NCI-H187 (cell line): Measurements from ENCODE around the gene GJE1.
A peak's percentile ranks its signal among the peaks of the same experiment; 100 is the strongest.
"Not testable (repeated sequence)": the region's sequence is repeated elsewhere in the genome, so short reads cannot be mapped to it uniquely, and the experiment has no call there.

Experiments used
- DNase-seq, 2 experiments: peaks; one replicate each; lab custom pipeline; 2025; lab: John Stamatoyannopoulos, UW

The GJE1 gene, protein sequence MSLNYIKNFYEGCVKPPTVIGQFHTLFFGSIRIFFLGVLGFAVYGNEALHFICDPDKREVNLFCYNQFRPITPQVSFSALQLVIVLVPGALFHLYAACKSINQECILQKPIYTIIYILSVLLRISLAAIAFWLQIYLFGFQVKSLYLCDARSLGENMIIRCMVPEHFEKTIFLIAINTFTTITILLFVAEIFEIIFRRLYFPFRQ

DNA sequence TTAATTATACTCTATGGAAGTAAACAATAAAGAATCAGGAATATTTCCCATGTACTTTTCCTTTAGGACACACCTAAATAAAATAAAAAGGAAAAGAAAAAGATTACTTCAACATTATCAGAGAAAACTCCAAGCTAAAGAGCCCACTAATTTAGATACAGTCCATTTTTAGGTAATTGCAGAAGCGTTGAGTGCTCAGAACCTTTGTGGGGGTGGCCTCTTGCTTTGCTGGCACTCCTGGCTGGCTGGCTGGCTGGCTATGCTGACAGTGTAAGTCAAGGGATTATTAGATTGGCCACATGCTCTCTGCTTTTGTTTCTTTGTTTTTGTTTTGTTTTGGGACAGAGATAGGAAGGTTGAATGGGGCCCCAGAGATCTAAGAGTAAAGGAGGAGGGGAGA, at the start of gene GJE1:
TSS of gene GJE1 (plus strand) at position 301 of the 400 bp plus-strand sequence. CDS start 234 bp downstream, outside the sequence.
- no peak for DNase-seq

DNA sequence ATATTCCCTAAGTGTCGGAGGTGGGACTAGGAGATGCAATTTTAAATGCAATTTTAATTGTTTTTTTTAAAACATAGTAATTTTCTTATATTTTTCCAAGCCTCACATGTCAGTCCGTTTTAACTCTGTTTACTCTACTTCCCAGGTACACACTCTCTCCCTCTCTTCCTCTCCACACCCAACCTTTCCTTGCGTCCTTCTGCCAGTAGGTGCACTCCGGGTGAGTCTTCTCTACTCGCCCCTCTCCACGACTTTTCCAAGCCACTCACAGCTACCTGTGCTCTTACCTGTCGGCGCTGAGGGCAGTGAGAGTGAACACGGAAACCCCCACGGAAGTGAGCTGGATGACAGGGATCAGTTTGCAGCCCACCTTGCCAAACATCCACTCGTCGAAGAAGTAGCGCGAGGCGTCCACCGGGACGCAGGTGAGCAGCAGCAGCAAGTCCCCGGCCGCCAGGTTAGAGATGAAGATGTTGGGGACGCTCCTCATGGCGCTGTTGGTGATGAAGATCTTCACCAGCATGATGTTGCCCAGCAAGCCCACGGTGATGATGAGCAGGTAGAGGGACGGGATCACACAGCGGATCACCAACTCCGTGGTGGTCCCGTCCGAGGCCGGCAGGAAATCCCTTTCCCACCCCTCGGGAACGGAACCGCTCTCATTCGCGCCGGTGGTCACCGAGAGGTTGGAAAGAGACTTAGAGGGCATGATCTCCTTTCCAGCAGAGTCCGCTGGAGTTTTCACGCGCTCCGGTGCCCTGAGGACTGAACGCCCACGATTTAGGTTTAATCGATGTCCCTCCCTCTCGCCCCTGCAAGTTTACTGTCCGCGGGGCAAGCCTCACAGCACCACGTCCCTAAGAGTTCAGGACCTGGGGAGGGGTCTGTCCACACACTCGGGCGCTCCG, 44.5 kb upstream of the GJE1 start:
- no peak for DNase-seq

DNA sequence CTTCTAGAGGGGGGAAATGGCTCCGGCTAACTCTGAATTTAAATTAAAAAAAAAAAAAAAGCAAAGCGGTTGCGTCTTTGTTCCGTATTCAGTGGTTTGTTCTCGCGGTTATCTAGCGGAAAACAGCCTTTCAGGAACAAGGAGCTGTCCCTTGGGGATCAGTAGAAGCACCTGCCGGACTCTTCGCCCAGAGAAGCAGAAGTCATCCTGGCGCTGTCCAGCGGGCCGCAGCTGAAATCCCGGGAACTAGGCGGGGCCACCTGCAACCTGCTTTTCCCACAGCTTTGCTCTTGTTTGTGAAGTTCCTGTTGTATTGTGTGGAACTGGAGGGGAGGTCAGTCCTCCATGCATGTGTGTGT, 43.9 kb upstream of the GJE1 start:
- peak in 1 of 2 experiments; percentile 6 for DNase-seq

DNA sequence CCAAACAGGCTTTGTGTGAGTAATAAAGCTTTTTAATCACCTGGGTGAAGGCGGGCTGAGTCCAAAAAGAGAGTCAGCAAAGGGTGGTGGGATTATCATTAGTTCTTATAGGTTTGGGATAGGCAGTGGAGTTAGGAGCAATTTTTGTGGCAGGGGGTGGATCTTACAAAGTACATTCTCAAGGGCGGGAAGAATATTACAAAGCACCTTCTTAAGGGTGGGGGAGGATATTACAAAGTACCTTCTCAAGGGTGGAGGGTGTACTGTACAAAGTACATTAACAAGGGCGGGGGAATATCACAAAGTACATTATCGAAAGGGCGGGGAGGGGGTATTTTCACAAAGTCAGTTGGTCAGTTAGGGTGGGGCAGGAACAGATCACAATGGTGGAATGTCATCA, 27.9 kb upstream of the GJE1 start:
- not testable (repeated sequence) for DNase-seq

DNA sequence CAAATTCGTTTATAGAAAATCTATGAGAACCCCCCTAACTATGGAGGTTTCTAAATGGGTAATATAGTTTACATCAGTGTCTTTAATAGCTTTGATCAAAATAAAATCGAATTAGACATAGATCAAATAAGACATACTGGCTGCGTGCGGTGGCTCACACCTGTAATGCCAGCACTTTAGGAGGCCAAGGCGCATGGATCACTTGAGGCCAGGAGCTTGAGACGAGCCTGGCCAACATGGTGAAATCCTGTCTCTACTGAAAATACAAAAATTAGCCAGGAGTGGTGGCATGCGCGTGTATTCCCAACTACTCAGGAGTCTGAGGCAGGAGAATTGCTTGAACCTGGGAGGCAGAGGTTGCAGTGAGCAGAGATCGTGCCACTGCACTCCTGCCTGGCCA, 21.9 kb upstream of the GJE1 start:
- DNase-seq = not testable (repeated sequence)

DNA sequence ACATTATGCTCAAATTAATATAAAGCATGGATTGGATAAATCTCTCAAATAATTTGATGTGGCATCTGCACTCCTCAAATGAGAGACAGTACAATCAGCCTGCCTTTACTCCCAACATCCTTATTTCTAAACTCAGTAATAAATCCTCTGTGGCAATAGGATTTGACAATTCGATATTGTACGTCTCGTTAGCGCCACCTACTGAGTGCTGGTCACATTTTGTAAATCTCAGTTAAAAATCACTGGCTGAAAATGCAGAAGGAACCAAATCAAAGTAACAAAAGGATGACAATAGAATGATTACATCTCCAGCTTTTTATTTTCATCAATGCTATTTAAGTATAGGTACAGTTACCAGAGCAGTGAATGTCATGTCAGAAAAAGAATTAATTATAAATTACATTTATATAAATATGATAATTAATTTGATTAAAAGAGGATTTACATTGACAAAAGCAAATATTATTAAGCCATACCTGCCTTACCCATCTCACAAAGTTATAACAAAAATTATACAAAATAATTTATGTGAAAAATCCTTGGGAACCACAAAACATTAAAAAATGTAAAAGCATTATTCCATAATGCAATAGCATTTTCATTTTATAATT, 20.2 kb upstream of the GJE1 start:
- peak; percentile 18 to 25 for DNase-seq

DNA sequence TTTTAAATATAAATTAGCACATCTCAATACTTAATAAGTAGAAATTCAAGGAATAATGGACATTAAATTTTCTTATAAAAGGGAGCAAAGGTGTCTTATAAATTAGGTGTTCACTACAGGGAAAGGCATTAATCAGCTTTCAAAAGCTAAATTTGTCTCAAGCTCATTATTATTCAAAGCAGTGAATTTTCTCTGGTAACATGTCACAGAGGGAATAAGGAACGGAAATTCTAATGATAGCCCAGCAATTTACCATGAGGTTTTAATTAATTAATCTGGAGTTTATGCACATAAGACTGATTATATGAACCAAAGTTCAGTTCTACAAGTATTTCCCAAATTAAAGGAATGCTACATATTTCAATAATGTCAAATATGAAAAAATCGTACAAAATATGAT, 15.4 kb upstream of the GJE1 start:
- DNase-seq = no peak

DNA sequence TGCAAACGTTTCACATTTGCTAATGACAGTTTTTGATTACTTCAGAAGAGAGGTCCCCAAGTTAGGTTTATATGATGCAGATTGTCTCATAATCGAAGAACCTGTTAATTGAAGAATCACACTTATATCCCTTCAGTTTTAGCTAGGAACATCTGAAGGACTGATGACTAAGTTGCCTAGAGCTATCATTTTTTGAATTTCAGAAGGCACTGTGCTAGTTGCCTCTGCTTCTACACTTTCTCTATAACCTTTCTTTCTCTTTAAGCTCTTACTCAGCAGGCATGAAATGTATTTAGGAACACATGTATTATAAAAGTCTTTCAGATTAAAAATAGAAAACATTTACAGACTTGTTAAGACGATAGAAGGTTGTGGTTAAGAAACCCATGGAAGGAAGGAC, 14.4 kb upstream of the GJE1 start:
- DNase-seq = no peak

DNA sequence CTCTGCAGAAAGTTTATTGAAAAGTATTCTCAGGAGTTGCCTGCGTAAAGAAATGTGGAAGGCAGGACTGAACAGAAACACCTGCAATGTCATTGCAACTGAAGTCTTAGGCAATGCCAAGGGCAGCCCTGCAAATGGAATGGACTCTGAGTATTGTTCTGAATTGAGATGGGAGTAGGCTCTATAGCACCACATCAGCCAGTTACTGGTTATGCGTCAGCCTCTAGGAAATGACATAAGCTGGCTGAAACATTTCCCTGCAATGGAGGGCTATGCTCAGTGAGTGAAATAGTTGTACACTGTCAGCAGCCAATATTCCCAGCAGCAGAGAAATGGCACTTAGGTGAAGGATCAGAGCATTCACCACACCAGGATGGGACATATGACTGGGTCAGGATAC, 13.8 kb upstream of the GJE1 start:
- DNase-seq = no peak

DNA sequence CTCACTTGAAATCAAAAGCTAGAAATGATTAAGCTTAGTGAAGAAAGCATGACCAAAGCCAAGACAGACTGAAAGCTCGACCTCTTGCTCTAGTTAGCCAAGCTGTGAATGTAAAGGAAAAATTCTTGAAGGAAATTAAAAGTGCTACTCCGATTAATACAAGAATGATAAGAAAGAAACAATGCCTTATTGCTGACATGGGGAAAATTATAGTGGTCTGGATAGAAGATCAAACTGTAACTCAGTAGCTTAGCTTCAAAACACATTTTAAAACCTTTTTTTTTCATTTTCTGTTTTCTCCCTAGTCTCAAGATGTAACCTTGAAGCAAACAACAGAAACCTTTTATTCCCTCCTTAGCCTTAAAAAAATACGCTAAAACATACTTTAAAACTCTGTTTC, 11.4 kb upstream of the GJE1 start:
- DNase-seq = no peak

DNA sequence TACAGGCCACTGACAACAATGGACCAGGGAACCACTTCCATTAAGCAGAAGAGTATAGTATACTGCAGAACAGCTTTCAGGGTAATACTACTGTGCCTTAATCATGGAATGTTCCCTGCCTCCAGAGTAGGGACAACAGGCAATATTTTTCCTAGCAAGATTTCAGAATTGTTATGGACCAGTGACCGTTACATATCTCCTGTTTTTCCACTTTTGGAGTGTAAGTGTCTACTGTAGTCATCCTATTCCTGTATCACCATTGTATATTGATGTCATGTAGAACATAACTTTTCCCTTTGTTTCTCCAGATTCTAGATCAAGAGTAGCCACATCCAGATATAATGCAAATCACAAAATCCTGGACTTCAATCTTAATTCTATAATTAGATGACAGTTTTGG, 1.9 kb upstream of the GJE1 start:
- DNase-seq = no peak

DNA sequence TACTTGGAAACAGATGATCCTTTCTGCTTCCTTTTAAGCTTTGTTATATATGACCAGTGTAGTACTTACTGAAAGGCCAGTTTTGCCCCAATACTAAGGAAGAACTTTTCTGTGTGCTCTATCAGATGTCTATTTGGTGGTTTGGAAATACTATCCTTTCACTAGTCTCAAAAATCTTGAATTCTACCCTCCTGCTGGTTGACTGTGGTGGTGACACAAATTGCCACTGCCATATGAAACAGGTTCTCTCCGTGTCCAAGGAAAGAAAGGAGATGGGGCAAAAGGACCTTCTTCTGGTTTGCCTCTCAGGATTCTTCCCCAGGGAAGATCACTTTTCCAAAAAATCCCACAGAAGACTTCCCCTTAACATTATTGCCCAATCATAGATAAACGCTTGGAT, 6.2 kb downstream of the GJE1 start:
- DNase-seq = no peak

DNA sequence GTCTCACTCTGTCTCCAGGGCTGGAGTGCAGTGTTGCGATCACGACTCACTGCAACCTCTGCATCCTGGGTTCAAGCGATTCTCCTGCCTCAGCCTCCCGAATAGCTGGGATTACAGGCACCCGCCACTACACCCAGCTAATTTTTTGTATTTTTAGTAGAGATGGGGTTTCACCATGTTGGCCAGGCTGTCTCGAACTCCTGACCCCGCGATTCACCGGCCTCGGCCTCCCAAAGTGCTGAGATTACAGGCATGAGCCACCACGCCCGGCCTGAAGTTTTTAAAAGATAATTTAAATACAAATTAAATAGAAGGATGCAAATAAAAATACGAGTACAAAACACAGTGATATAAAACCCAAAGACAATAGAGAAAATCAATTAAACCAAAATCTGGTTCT, 8.8 kb downstream of the GJE1 start:
- not testable (repeated sequence) for DNase-seq

DNA sequence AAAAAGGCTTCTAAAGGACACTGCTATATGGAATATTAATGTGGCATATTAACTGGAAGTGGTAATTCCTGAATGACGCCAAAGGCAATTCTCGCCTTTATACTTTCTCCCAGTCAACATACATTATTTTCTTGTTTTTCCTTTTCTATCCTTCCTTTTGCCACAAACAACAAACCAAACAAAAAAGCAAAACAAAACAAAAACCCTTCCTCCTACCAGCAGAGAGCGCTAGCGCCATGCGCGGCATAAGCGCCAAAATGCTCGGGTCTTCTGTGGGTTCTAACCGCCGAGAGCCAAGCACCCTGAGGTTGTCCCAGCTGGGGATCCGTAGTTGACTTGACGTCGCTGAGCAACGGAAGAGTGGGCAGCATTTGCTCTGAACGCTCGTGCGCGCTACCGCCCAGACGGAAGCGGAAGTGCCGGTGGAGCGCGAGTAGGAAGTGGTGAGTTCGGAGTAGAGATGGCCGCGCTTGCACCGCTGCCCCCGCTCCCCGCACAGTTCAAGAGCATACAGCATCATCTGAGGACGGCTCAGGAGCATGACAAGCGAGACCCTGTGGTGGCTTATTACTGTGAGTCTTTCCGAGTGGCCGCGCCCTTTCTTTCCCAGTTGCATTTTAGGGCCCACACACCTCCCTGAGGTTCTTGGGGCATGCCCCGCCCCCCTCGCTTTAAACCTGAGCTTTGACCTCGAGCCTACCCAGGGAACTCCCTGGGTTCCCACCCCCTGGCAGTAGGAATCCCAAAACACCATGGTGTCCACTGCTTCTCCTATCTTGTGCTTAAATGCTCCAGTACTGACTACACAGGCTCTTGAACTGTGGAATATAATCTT, 14.3 kb downstream of the GJE1 start, which contains the start of the genes NMBR and VTA1:
TSS of gene NMBR (minus strand) at position 295 of the 835 bp plus-strand sequence. CDS start 58,464 bp downstream, outside the sequence.
TSS of gene VTA1 (plus strand) at position 436 of the 835 bp plus-strand sequence. CDS start at position 461, 25 bp downstream.
- DNase-seq = peak; percentile 92 to 96

DNA sequence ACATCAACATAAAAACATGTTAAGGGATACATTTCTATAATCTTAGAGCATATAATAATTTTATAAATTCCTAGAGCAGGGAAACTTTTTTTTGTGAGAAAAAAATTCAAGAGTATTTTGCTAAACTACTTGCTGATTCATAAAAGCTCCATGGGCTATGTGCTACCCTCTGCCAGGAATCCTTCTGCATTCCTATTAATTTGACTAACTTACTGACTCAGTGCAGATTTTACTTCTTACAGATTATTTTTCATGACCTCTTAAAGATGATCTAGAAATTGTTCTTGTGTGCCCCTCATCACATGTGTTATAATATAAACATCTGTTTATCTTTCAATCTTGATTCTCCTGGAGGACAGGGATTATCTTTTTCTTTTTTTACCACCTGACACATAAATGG, 20.0 kb downstream of the GJE1 start:
- DNase-seq = no peak

DNA sequence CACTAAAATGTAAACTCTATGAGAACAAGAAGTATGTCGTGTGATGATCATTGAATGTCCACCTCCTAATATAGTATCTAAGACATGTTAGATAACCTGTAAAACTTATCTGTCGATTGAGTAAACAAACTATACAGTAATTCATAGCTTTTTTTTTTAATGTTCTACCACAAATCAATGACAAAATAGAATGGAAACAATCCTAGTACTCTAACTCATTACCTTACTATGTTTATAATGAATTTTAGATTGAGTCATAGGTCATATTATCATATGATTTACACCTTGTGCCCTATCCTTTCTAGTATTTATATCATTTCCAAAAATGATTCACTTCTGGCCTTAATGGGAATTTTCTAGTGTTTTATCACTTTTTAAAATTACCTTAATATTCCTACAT, 20.5 kb downstream of the GJE1 start:
- DNase-seq = no peak

DNA sequence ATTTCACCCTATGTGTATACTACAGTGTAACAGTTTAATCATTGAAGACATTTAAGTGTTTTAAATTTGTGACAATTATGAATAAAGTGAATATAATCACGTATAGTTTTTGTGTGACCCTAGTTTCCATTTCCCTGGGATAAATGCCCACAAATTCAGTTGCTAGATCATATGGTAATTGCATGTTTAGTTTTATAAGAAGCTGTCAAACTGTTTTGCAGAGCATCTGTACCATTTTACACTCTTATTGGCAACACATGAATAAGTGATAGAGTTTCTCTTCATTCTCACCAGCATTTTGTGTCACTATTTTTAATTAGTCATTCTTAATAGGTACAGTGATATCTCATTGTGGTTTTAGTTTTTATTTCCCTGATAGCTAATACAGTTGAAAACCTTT, 21.6 kb downstream of the GJE1 start:
- DNase-seq = no peak

DNA sequence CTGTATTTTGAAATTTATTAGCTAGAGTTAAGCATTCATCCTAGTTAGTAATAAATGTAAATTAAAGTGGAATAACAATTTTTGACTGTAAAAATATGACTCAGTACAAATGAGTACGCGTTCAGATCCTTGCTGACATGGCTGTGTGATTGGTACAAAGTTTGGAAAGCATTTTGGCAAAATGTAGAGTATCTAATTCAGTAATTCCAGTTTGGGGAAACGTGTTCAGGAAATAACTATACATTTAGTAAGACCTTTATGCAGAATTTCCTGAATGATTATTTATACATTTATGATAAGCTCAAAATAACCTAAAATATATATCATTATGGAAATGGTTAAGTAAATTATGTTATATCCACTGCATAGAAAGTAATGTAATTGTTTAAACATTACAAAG, 22.4 kb downstream of the GJE1 start:
- DNase-seq = no peak

DNA sequence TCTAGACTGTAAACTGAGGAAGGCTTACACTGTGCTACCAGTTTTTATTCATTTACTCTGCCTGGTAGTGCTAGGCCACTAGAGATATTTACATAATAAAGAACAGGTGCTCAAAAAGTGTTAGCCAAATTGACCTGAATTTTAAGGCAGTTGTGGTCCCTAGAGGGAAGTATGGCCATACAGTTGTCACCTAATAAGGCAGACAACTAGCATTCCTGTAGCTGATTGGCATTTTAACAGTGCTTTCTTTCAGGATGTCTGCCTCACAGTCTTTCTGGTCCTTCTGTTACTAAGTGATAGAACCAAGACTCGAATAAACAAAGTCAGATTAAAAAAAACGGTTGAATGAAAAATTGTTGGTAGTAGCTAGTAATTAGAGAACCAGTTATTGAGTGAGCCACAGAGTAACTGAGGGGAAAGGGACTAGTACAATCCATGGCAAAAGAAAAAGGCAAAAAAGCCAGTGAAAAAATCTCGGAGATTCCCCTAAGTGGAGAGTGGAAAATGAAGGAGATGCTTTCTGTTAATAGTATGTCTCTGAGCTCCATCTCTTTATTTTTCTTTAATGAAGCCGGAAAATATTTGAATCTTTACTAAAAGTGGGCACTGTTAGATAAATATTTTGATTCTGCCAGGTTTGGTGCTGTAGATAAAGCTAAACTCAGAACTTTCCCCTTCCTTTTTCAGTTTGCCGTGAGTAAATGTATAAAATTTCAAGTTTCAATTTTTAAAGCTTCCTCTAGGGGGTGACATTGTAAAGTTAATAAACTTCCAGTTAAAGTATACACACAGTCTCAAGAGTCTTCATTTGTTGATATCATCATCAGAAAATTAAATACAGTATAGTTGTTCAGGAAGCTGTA, 23.4 kb downstream of the GJE1 start:
- DNase-seq = no peak

DNA sequence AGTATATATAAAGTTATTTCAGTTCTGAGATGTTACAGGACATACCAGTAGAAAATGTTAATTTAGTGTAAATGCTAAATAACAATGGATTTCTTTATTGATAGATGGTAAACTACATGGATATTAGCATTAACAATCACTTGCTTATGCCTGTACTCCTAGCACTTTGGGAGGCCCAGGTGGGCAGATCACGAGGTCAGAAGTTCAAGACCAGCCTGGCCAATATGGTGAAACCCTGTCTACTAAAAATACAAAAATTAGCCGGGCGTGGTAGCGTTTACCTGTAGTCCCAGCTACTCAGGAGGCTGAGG, 24.0 kb downstream of the GJE1 start:
- not testable (repeated sequence) for DNase-seq

DNA sequence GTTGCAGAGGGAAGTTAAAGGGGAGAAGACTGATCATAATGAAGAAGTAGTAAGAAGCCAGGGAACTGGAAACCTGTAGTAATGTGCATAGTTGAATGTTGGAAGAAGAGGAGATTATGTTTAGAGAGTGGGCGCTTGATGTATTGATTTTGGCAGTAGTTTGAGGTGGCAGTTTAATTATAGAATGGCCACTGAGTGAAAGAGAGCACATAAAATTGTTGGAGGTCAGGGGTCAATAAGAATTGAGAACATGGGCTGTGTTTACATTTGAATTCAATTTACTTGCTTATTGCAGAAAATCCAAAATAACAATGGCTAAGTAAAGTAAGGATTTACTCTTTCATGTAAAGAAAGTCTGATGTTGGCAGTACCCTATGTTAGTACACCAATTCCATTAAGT, 30.1 kb downstream of the GJE1 start:
- no peak for DNase-seq
